Thoracic aorta (tissue), 2 donors: ENCODE data around the gene RTN4R. TPM values are rescaled to one million over a fixed set of nuclear protein-coding genes. Genes with fewer than 3 reads are reported as not detected.

Experiments
- ATAC-seq: fragments of 150-250 bp; one replicate; pipeline ENCODE4 v1.8.0; 2017; ENCODE audit warnings: low read depth; ENCODE audit not compliant: insufficient number of reproducible peaks, low FRiP score
- DNase-seq: peaks from one replicate; pipeline ENCODE4 v3.0.0-alpha.2; 2020; ENCODE audit warnings: low spot score
- H3K27ac ChIP-seq, 2 donors: fragments of 200-600 bp; sonication (generic); 1 replicate in 1 of 2; 2 replicates in 1 of 2; pipeline ENCODE4 v1.5.1; 2016; ENCODE audit warnings: mild to moderate bottlenecking in 2 of 2, moderate library complexity in 2 of 2
- H3K27me3 ChIP-seq: fragments of 200-600 bp; sonication (generic); replicated peaks from 2 replicates; pipeline ENCODE4 v1.6.0; 2016; ENCODE audit warnings: mild to moderate bottlenecking; ENCODE audit not compliant: insufficient read depth
- H3K36me3 ChIP-seq: fragments of 200-600 bp; sonication (generic); one replicate; pipeline ENCODE4 v1.5.1; 2016
- H3K4me1 ChIP-seq, 2 donors: fragments of 200-600 bp; sonication (generic); 1 replicate in 1 of 2; 2 replicates in 1 of 2; pipeline versions ENCODE4 v1.5.1 to v1.6.0; 2016; ENCODE audit warnings: low read depth in 2 of 2, mild to moderate bottlenecking in 1 of 2; ENCODE audit not compliant: control insufficient read depth in 1 of 2
- H3K4me3 ChIP-seq: fragments of 200-600 bp; sonication (generic); 2 replicates; pipeline ENCODE4 v1.5.1; 2016; ENCODE audit warnings: mild to moderate bottlenecking
- H3K9me3 ChIP-seq: fragments of 200-600 bp; sonication (generic); 2 replicates; pipeline ENCODE4 v1.5.1; 2016
- CTCF ChIP-seq: fragments of 200-600 bp; sonication (generic); IDR thresholded peaks from one replicate; pipeline ENCODE4 v1.5.1; 2019; ENCODE audit warnings: antibody characterized with exemption
- total RNA-seq, 2 donors: library from RNA; depleted of rRNA; stranded (reverse); fragments of >200 nt; gene quantifications; one replicate each; pipeline versions ENCODE4 v1.1.0 to v1.2.3, GENCODE V29; 2016

Gene RTN4R
- total RNA-seq, 2 donors from 2014 or later: 7.4 TPM; not detected in 1

DNA sequence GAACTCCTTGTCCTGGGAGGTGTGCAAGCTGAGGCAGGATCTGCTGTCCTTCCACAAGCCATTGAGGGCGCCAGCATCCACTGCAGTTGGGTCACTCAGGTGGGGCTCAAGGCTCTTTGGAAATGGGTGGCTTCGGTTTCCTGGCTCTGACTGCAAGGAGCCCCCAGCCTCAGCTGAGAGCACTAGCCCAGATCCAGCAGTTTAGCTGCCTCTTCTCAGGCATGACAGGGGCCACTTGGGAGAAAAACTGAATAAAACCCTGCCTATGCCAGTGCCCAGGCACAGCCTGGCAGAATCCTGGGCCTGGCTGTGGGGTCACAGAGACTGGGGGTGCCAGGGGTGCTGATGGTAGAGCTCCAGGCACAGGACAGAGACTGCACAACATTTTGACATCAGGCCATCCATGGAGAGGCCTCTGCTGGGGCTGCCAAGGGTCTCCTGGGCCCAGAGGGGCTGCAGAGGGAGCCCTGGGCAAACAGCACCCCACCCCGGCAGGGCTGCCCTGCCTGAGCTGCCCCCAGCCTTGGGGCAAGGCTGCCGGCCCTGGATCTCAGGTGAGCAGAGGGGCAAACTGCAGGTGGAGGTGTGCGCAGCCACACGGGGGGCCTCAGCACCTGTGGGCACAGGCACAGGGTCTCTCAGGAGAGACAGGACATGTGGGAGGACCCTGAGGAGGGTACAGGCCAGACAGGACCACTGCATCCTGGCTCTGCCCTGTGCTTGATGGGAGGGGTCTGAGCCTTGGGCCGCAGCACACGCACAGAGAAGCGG, 28.3 kb downstream of the RTN4R start:
- Histone ChIP-seq H3K4me1 (peaks cover 0 to 31% of the 10 kb centered on the region in 2 donors), H3K27ac (no peak overlapping the region), H3K27me3 (no peaks in the 10 kb centered on the region), H3K4me3 (no peak overlapping the region), H3K36me3 (no peaks in the 10 kb centered on the region), H3K9me3 (no peaks in the 10 kb centered on the region)
- no peak for TF ChIP-seq CTCF
- DNase-seq: no peak
- no peak for ATAC-seq

GRCh38 chr22:20238901-20239675, 29.0 kb downstream of the RTN4R start:
- Histone ChIP-seq H3K4me3 (no peak overlapping the region), H3K27ac (no peak overlapping the region), H3K4me1 (peaks cover 0 to 30% of the 10 kb centered on the region in 2 donors), H3K9me3 (no peaks in the 10 kb centered on the region), H3K36me3 (no peaks in the 10 kb centered on the region), H3K27me3 (no peaks in the 10 kb centered on the region)
- no peak for TF ChIP-seq CTCF
- DNase-seq (no peak), ATAC-seq (peak; percentile 11)

DNA sequence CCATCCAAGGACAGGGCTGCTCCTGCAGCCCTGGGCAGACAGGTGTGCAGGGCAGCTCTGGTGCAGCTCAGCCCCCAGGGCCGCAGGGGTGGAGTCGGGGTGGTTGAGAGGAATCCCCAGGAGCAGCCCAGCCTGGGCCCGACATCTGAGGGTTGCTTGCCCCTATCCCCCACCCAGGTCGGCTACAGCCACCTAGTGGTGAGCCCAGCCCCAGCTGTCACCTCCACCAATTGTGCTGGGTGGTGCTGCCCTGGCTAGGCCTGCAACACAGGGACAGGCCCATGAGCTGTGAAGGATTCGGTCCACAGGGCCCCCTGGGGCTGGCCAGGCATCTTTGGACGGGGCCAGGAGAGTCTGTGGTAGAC, 29.6 kb downstream of the RTN4R start:
- Histone ChIP-seq H3K9me3 (no peaks in the 10 kb centered on the region), H3K36me3 (no peaks in the 10 kb centered on the region), H3K27ac (no peak overlapping the region), H3K4me1 (peaks cover 0 to 25% of the 10 kb centered on the region in 2 donors), H3K27me3 (no peaks in the 10 kb centered on the region), H3K4me3 (no peak overlapping the region)
- ATAC-seq: no peak
- TF ChIP-seq CTCF: peak; percentile 41
- DNase-seq: no peak

GRCh38 chr22:20237480-20238440, 30.4 kb downstream of the RTN4R start:
- Histone ChIP-seq H3K27me3 (no peaks in the 10 kb centered on the region), H3K27ac (no peak overlapping the region), H3K4me1 (peaks cover 0 to 17% of the 10 kb centered on the region in 2 donors), H3K4me3 (no peak overlapping the region), H3K9me3 (no peaks in the 10 kb centered on the region), H3K36me3 (no peaks in the 10 kb centered on the region)
- TF ChIP-seq CTCF: no peak
- no peak for DNase-seq
- ATAC-seq: no peak
